Pons (tissue), 1 donor: ENCODE data around the gene R3HDM4.
"Not testable (repeated sequence)": the region's sequence is repeated elsewhere in the genome, so short reads cannot be mapped to it uniquely, and the experiment has no call there.

Experiments used
- DNase-seq: peaks from one replicate; pipeline ENCODE4 v3.0.0-alpha.2; 2016; ENCODE audit warnings: low spot score

The R3HDM4 gene

DNA sequence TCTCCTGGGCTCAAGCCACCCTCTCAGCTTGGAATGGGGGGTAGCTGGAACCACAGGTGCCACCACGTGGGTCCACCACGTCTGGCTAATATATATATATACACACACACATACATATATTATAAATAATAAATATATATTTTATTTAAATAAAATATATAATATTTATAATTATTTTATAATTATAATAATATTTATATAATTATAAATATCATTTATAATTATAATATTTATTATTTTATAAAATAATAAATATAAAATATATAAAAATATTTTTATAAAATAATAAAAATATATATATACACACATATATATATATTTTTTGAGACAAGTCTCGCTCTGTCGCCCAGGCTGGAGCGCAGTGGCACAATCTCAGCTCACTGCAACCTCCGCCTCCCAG, 58.5 kb downstream of the R3HDM4 start:
- DNase-seq, result no peak

DNA sequence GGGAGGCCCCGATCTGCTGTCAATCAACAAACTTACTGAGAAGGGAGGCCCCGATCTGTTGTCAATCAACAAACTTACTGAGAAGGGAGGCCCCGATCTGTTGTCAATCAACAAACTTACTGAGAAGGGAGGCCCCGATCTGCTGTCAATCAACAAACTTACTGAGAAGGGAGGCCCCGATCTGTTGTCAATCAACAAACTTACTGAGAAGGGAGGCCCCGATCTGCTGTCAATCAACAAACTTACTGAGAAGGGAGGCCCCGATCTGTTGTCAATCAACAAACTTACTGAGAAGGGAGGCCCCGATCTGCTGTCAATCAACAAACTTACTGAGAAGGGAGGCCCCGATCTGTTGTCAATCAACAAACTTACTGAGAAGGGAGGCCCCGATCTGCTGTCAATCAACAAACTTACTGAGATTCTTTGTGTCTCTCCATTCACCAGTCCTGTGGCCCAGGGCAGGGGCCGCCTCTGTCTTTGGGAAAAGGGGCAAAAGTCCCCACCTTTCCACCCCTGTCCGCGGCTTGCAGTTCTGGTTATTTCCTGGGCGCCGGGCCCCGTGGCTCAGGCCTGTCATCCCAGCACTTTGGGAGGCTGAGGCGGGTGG, 59.3 kb downstream of the R3HDM4 start:
- DNase-seq, result not testable (repeated sequence)

DNA sequence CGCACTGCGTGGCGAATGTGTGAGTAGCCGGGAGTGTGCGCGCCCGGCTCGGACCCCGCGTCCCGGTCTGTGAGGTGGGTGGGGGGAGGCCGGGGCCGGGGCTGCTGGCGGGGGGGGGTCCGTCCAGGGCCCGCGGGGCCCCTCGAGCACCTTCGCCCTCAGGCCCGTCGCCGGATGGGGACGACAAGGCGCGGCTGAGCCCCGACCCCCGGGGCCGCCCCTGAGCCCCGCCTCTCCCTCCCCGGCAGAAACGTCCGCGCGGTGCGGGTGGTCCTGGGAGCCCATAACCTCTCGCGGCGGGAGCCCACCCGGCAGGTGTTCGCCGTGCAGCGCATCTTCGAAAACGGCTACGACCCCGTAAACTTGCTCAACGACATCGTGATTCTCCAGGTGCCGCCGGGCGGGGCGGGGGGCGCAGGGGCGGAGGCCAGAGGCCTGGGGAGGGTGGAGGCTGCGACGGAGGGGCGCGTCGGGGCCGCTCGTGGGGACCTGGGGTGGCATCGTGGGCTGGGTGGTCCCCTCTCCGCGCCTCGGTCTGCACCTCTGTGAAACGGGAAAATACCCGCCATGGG, 59.9 kb downstream of the R3HDM4 start:
- DNase-seq, result no peak

DNA sequence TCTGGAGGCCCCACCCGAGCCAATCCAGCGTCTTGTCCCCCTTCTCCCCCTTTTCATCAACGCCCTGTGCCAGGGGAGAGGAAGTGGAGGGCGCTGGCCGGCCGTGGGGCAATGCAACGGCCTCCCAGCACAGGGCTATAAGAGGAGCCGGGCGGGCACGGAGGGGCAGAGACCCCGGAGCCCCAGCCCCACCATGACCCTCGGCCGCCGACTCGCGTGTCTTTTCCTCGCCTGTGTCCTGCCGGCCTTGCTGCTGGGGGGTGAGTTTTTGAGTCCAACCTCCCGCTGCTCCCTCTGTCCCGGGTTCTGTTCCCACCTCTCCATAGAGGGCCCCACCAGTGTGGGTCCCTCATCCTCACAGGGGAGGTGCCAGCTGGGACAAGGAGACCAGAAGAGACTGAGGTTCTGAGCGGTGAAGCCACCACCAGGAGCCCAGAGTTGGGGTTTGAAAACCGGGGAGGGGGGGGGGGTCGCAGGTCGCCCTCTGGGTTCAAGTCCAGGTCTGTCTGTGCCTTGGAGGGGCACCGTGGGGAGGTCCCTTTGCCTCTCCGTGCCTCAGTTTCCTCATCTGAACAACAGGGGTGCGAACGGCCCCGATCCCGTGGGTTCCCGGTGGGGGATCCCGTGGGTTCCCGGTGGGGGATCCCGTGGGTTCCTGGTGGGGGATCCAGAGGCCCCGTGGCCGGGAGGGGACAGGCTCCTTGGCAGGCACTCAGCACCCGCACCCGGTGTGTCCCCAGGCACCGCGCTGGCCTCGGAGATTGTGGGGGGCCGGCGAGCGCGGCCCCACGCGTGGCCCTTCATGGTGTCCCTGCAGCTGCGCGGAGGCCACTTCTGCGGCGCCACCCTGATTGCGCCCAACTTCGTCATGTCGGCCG, 60.6 kb downstream of the R3HDM4 start, which contains the start of gene ELANE:
ELANE (plus strand) TSS at position 168 of the 878 bp plus-strand sequence; CDS start at position 194, 26 bp downstream.
- no peak for DNase-seq

DNA sequence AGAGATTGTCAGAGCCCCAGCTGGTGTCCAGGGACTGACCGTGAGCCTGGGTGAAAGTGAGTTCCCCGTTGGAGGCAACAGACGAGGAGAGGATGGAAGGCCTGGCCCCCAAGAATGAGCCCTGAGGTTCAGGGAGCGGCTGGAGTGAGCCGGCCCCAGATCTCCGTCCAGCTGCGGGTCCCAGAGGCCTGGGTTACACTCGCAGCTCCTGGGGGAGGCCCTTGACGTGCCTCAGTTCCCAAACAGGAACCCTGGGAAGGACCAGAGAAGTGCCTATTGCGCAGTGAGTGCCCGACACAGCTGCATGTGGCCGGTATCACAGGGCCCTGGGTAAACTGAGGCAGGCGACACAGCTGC, 62.1 kb downstream of the R3HDM4 start:
- no peak for DNase-seq

DNA sequence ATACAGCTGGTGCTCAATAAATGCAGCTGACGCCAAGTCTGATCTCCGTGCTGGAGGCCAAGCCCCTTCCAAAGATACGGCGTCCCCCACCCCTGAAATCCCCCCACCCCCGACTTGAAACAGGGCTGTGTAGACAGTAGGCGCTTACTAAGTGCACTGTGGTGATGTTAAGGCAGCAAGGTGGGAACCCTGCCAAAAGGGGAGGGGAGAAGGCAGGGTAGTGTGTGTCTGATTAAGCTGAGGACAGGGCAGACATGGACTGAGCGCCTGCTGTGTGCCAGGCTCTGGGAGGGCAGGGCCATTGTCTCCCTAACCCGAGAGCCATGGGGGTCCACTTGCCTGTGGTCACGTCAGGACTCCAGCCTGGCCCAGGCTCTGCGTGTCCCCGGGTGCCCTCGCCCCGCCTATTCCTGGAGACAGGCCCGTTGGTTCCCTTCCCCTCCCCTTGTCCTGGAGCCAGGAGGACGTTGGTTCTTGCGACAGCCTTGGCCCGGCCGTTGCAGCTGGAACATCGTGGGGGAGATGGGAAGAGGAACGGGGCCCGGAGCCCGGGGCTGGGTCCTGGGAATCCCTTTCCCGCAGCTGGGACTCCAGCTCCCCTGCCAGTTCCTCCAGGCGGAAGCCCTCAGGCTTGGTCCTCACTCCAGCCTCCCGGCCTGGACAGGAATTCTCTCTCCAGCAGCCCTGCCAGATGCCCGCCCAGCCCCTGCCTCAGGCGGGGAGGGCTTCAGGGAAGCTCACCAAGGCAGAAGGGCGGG, 62.6 kb downstream of the R3HDM4 start:
- no peak for DNase-seq

DNA sequence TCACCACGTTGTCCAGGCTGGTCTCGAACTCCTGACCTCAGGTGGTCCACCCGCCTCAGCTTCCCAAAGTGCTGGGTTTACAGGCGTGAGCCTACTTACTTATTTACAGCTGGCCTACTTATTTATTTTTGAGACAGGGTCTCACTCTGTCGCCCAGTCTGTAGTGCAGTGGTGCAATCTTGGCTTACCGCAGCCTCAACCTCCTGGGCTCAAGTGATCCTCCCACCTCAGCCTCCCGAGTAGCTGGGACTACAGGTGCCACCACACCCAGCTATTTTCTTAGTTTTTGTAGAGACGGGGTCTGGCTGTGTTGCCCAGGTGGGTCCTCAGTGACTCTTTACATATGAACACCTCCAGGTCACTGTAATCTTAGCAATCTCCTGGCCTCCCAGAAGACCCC, 63.8 kb downstream of the R3HDM4 start:
- DNase-seq, result not testable (repeated sequence)

DNA sequence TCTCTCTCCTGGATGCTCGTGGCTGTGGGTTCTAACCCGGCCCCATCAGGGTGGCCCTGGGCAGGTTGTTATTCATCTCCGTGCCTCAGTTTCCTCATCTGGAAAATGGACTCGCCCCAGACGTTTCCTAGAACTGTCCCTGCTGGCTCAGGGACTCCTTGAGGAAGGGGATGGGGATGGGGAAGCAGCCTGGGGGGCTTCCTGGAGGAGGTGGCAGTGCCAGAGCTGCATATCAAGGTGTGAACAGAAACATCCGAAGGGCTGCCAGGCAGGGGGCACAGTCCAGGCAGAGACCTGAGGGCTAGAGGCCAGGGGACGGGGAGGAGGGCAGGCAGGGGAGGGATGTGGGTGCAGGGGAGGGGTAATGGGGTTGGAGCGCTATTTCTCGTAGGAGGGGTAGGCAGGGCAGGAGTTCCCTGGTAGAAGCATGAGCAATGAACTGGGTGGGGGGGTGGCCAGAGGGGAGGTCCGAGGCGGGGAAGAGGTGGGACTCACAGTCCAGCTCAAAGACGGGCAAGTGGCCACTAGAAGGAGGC, 64.6 kb downstream of the R3HDM4 start:
- DNase-seq, result no peak
